T-helper 2 cell treated with Interferon-gamma antibody and Interleukin-4, amounts not matched to agents 100 ng/mL and 5 ng/mL, for 36 hours (primary cell): ENCODE measurements around the gene NTM. TPM values are rescaled to one million over a fixed set of nuclear protein-coding genes. Genes with fewer than 3 reads are reported as not detected.

Experiments
- intact Hi-C: fragments of 100-400 bp; cut with micrococcal nuclease; formaldehyde crosslinking; loops from one replicate; pipeline ENCODE4 v1.15.1; 2023
- total RNA-seq: library from RNA; stranded (reverse); gene quantifications from 2 replicates; pipeline ENCODE4 v1.2.3, GENCODE V29; 2022

NTM gene
- total RNA-seq, 1 donor from 2014 or later = not detected

- intact Hi-C loops = no loop called here
These were observed 388.7 kb downstream of the NTM start for GRCh38 chr11:131759140-131759539.

GRCh38 chr11:131760091-131761061 lies 390.0 kb downstream of the NTM start:
- intact Hi-C loops = no loop called here

- intact Hi-C loops = no loop called here
These were observed 392.1 kb downstream of the NTM start for GRCh38 chr11:131762346-131763110.

- intact Hi-C loops = no loop called here
These were observed 392.9 kb downstream of the NTM start for GRCh38 chr11:131763193-131763890.

DNA sequence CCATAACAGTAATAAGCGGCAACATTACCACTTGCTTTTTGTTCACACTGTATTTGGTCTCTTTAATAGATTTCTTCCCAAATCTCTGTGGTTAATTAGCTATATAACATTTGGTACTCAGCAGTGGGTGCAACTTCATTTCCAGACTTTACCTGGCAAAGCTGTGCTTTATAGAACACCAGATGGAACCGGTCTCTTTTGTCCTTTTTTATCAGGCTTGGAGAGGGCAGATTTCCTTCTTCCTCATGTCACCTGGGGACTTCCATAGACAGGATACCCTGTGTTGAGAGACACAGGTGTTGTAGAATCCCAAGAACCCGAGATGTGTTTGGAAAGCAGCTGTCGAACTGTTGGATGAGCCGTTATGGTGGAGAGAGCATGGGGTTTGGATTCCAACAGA lies 393.7 kb downstream of the NTM start:
- intact Hi-C loops = no loop called here

DNA sequence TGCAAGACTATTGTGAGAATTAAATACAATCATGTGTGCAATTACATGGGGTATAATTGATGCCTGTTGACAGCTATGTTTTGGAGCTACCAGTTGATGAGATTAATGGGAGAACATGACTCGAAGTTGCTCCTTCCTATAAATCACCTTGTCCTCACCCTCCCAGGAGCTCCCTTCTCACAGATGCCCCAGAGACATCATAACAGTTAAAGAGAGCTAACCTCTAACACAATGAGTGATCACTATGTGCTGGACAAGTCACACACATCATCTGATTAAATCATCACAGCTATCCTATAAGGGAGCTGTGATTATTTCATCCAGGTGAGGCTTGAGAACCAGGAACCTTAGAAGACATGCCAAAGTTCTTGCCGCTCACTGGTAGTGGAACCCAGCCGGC lies 394.2 kb downstream of the NTM start:
- intact Hi-C loops = no loop called here

- intact Hi-C loops = no loop called here
These were observed 396.2 kb downstream of the NTM start for GRCh38 chr11:131766637-131767036.

GRCh38 chr11:131767421-131767820 lies 397.0 kb downstream of the NTM start:
- intact Hi-C loops = no loop called here

DNA sequence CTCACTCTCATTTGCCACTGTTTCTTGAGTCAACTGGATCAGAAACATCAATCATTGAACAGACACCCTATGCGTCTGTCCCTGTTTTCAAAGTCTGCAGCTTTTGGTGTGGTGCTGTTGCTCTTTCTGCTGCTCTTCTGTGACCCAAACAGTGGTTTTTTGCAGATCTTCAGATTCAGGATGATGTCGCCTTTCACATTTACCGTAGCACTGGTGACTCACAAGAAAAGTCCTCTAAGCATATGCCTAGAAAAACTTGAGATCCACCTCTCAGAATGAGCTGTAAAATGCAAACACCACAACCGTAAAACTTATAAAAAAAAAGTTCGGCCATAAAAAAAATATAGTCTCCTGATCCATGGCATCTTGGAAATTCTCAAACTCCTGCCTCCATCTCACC lies 400.4 kb downstream of the NTM start:
- intact Hi-C loops = no loop called here

GRCh38 chr11:131771471-131771870 lies 401.1 kb downstream of the NTM start:
- intact Hi-C loops = no loop called here

DNA sequence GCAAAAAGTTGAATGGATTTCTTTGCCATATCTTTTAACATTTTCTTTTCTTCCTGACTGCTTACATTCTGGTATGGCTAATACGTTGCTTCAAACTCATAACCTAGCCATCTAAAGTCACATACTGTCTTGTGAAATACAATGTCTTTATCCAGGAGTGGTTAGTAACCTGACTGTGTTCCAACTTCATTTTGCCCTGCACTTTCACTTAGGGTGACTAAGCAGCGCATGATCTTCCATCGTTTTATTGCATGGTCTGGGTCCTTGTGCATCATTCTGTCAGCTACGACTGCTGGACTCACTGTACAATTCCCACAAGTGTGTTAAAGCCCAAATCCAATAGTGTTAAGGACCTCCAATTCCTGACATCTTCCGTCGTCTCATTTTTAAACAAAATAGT lies 403.2 kb downstream of the NTM start:
- intact Hi-C loops = no loop called here

GRCh38 chr11:131776211-131776610 lies 405.8 kb downstream of the NTM start:
- intact Hi-C loops = no loop called here

- intact Hi-C loops = no loop called here
These were observed 415.4 kb downstream of the NTM start for GRCh38 chr11:131785801-131786200.

DNA sequence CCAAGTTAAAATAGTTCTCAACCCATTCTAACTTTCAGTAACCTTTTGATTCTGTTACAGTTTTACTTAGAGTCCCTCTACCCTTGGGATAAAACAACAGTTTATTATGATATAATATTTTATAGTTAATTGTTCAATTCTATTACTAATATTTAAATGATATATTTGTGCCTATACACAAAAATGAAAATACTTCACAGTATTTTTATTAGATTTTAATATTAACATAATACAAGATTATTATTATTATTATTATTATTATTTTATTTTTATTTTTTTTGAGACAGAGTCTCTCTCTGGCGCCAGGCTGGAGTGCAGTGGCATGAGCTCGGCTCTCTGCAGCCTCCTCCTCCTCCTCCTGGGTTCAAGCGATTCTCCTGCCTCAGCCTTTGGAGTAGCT lies 416.7 kb downstream of the NTM start:
- intact Hi-C loops = no loop called here

GRCh38 chr11:131790586-131790985 lies 420.2 kb downstream of the NTM start:
- intact Hi-C loops = no loop called here

DNA sequence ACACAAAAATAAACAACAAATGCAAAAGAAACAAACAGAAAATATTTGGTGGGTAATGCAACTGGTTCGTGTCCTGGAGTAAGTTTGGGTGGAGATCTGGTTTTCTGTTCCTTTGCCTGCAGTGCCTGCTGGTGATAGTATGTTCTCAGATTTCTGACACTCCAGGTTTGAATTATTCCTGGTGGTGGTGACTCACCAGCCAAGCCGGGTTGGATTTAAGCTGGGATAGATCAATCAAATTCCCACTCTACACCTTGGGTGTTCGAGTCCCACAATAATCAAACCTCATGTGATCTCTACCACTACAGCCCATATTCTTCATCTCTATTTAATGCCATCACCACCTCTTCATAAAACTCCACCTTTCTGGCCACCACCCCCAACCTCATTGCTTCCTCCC lies 421.8 kb downstream of the NTM start:
- intact Hi-C loops = no loop called here

DNA sequence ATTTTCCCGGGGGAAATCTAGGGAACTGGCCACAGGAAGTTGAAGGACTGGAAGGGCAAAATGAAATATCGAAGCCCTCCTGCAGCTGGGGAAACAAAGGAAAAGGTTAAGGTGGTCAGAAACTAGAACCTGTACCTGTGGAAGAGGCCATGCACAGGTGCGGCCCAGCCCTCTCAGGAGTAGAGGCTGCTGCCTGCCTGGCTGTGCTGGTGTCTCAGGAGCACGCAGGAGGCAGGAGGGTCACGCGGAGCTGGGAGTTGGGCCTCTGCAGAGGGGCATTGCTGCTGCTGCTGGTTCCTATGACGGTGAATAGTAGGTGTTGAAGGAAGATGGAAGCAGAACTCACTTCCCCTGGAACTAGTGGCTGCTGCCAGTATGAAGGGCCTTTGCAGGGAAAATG lies 425.7 kb downstream of the NTM start:
- intact Hi-C loops = no loop called here

DNA sequence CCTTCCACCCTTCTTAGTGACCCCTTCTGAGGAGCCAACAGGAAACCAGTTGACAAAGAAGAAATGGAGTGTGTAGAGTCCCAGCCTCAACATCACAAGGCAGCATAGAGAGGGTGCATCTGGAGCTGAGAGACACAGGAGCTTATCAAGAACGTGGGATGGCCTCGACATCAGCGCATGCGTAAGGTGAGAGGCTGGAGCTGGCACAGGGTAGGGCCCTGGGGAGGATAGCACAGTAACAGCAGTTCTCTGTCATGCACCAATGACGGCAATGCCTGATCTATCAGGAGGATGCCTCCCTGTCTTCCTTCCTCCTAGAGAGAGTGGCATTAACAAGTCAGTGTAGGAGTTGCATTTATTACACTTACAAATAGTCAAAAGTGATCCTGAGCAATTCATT lies 426.1 kb downstream of the NTM start:
- intact Hi-C loops = no loop called here

DNA sequence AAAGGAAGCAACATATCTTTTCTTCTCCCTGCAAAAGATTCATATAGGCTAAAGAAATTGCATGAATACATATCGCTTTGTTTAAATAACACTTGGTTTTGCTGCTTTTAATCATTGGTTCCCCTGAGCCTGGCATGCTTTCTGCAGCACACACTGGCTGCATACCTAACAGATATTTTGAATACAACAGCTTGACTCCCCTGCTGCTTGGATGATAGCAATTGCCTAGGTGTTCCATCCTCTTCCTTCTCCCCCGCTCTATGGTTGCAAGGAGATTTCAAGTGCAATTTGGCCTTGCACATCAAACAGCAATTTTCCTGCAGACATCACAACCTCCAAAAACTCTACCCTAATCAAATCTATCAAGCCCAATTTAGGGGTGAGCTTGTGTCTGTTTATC lies 430.0 kb downstream of the NTM start:
- intact Hi-C loops = no loop called here

- intact Hi-C loops = no loop called here
These were observed 432.2 kb downstream of the NTM start for GRCh38 chr11:131802440-131803115.

- intact Hi-C loops = no loop called here
These were observed 437.5 kb downstream of the NTM start for GRCh38 chr11:131807876-131808275.
